ENCODE results near the gene NMT2. TPM values are rescaled to one million over a fixed set of nuclear protein-coding genes. Genes with fewer than 3 reads are reported as not detected.

Gene NMT2
- total and polyA plus RNA-seq, 2 of the 4 experiments (the other 2 are of a cell fraction) = 18.7 to 41.0 TPM

DNA sequence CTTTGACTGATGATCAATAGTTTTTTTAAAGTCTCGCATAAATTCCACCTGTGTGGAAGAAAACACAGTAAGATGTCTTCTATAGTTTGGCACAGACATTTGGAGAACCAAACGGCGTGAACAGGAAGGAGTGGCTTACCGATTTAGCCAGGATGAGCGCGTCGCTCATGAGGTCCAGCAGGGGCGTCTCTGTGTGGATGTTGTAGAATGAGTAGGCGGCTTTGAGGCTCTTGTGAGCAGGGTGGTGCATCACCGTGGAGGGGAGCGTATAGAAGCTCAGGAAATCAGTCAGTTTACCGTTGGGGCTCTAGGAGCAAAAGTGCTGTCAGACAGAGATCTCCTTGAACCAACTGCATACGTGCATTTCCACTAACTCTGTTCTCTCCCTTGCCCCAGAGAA lies 55.8 kb downstream of the NMT2 start:
- ChIA-PET POLR2A (ENCODE audit: unreplicated experiment) (no interaction called here), CTCF (no interaction called here)
- Histone ChIP-seq H2BK20ac (ENCODE audit: low read depth, low read length) (no peak overlapping the region), H4K8ac (ENCODE audit: low read depth in 2 of 2, low read length in 2 of 2) (no peak overlapping the region), H3K4ac (ENCODE audit: low read depth, low read length) (no peak overlapping the region), H2AFZ (replicated peaks; ENCODE audit: low read length, poor library complexity) (no peak overlapping the region), H3K56ac (ENCODE audit: extremely low read depth, insufficient read depth, low read length) (no peak overlapping the region), H3K4me3 (ENCODE audit: insufficient read depth, low read depth, low read length) (no peak overlapping the region), H3K9ac (ENCODE audit: low read depth, low read length) (no peak overlapping the region), H3K36me3 (ENCODE audit: control insufficient read depth, insufficient read depth, low read length) (peaks cover 8% of the 10 kb centered on the region), H3K18ac (ENCODE audit: low read depth, low read length) (no peak overlapping the region), H2AK5ac (ENCODE audit: low read depth, low read length) (no peak overlapping the region), H3K9me1 (ENCODE audit: insufficient read depth, low read length) (peaks cover 4% of the 10 kb centered on the region; the same call in 1 of the 2 replicates), H2AK9ac (replicated peaks; ENCODE audit: low read depth, low read length, poor library complexity) (no peak overlapping the region), H2BK120ac (ENCODE audit: low read depth, low read length) (no peak overlapping the region), H3K27ac (ENCODE audit: insufficient read depth, low read length) (no peak overlapping the region), H3K23ac (ENCODE audit: low read depth, low read length) (no peak overlapping the region), H3K9me3 (ENCODE audit: control insufficient read depth, insufficient read depth, low read length) (no peaks in the 10 kb centered on the region), H3K27me3 (ENCODE audit: control insufficient read depth, insufficient read depth, low read length) (no peaks in the 10 kb centered on the region), H3K4me1 (ENCODE audit: control insufficient read depth, insufficient read depth, low read length) (no peaks in the 10 kb centered on the region), H2BK5ac (ENCODE audit: low read depth, low read length, poor library complexity, severe bottlenecking) (no peak overlapping the region), H4K20me1 (ENCODE audit: insufficient read depth, low read length) (no peaks in the 10 kb centered on the region), H3K79me1 (ENCODE audit: low read depth in 1 of 2, low read length in 2 of 2) (peaks cover 6 to 10% of the 10 kb centered on the region in 2 experiments; a peak in 2 of 4 replicates), H4K5ac (ENCODE audit: low read depth, low read length) (no peak overlapping the region), H4K91ac (ENCODE audit: insufficient read depth, low read depth, low read length) (no peak overlapping the region), H2BK15ac (ENCODE audit: low read depth, low read length) (no peak overlapping the region), H3K4me2 (ENCODE audit: low read depth, low read length) (no peak overlapping the region), H3K14ac (replicated peaks; ENCODE audit: low read depth, low read length) (no peak overlapping the region)
- no TSS peak for BruUV-seq (replicated peaks)
- intact Hi-C loops (cut with micrococcal nuclease) = no loop called here
- ATAC-seq (ENCODE audit: low read depth) = no peak
- no CpG with 5 or more reads among the region's 13 CpGs for WGBS, 2 experiments (ENCODE audit: extremely low coverage in 2 of 2, insufficient read length in 1 of 2)
- TF ChIP-seq BHLHE40 (IDR thresholded peaks at IDR 0.05; ENCODE audit: low read depth, low read length) (no peak), POLR2A (IDR thresholded peaks at IDR 0.05; ENCODE audit: low read depth, low read length) (no peak), RCOR1 (IDR thresholded peaks at IDR 0.05; ENCODE audit: insufficient replicate concordance, low read length) (no peak), FOS (IDR thresholded peaks at IDR 0.05; ENCODE audit: low read depth, low read length) (no peak), NFE2L2 (IDR thresholded peaks at IDR 0.05; ENCODE audit: low read depth, low read length) (no peak), SMC3 (IDR thresholded peaks at IDR 0.05; ENCODE audit: low read depth, low read length) (no peak), MXI1 (IDR thresholded peaks at IDR 0.05; ENCODE audit: borderline replicate concordance, low read depth, low read length) (no peak), MAZ (IDR thresholded peaks at IDR 0.05; ENCODE audit: borderline replicate concordance, low read depth, low read length) (no peak), MAFK (IDR thresholded peaks at IDR 0.05; ENCODE audit: low read depth, low read length) (no peak), ELK1 (IDR thresholded peaks at IDR 0.05; ENCODE audit: borderline replicate concordance, low read depth, low read length) (no peak), CEBPB (IDR thresholded peaks at IDR 0.05; ENCODE audit: low read depth, low read length) (no peak), RFX5 (IDR thresholded peaks at IDR 0.05; ENCODE audit: low read depth, low read length) (no peak)
- TF ChIP-seq, protein P1, sequence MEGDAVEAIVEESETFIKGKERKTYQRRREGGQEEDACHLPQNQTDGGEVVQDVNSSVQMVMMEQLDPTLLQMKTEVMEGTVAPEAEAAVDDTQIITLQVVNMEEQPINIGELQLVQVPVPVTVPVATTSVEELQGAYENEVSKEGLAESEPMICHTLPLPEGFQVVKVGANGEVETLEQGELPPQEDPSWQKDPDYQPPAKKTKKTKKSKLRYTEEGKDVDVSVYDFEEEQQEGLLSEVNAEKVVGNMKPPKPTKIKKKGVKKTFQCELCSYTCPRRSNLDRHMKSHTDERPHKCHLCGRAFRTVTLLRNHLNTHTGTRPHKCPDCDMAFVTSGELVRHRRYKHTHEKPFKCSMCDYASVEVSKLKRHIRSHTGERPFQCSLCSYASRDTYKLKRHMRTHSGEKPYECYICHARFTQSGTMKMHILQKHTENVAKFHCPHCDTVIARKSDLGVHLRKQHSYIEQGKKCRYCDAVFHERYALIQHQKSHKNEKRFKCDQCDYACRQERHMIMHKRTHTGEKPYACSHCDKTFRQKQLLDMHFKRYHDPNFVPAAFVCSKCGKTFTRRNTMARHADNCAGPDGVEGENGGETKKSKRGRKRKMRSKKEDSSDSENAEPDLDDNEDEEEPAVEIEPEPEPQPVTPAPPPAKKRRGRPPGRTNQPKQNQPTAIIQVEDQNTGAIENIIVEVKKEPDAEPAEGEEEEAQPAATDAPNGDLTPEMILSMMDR (conservative IDR thresholded peaks at IDR 0.05; ENCODE audit: low read depth, low read length) = no peak
- TF ChIP-seq, protein P2, sequence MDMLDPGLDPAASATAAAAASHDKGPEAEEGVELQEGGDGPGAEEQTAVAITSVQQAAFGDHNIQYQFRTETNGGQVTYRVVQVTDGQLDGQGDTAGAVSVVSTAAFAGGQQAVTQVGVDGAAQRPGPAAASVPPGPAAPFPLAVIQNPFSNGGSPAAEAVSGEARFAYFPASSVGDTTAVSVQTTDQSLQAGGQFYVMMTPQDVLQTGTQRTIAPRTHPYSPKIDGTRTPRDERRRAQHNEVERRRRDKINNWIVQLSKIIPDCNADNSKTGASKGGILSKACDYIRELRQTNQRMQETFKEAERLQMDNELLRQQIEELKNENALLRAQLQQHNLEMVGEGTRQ (IDR thresholded peaks at IDR 0.05; ENCODE audit: low read depth, low read length) = no peak
- in situ Hi-C loops (cut with MboI; ENCODE audit: low sequenced_read_pairs) = no loop called here
- dilution Hi-C loops (cut with HindIII; ENCODE audit: low sequenced_read_pairs, unreplicated experiment) = no loop called here
- no peak for DNase-seq
